A549 (cell line): ENCODE measurements around the gene EIF2B1. TPM values are rescaled to one million over a fixed set of nuclear protein-coding genes. Genes with fewer than 3 reads are reported as not detected.

Experiments used
- ATAC-seq, 2 experiments: fragments of 200-7000 bp in 1 of 2; fragments of >200 bp in 1 of 2; cut with Nextera tagmentation in 1 of 2; cut with Tn5 transposase in 1 of 2; 3 replicates each; pipeline versions ENCODE4 v1.8.0 to v1.9.1; 2018 to 2020; ENCODE audit warnings: mild to moderate bottlenecking in 1 of 2, moderate library complexity in 1 of 2
- CTCF ChIA-PET: fragments of 300-600 bp; sonication (Branson Sonifier 250); formaldehyde crosslinking; extraction: SDS; loops from one replicate; lab custom pipeline; 2021; ENCODE audit warnings: antibody characterized with exemption, inconsistent platforms; lab: Yijun Ruan, JAX
- POLR2A ChIA-PET: fragments of 350-600 bp; formaldehyde crosslinking; extraction: SDS; loops from one replicate; lab custom pipeline; 2021; ENCODE audit warnings: antibody characterized with exemption, inconsistent platforms; lab: Yijun Ruan, JAX
- DNase-seq, 2 experiments: peaks; one replicate each; pipeline versions ENCODE4 v3.0.0 to v3.0.0-alpha.2; 2011 to 2016; ENCODE audit warnings: low read depth in 1 of 2, low spot score in 1 of 2
- FAIRE-seq: peaks from 2 replicates; lab custom pipeline; 2011; peaks lifted over from hg19 to GRCh38; lab: Jason Lieb, UNC
- H3K27ac ChIP-seq, 2 experiments: fragments of >200 bp; sonication (Bioruptor Twin); formaldehyde crosslinking; 3 replicates each; pipeline ENCODE4 v1.5.1; 2016 to 2017
- H3K4me1 ChIP-seq: fragments of >200 bp; sonication (Bioruptor Twin); formaldehyde crosslinking; 3 replicates; pipeline ENCODE4 v1.6.1; 2016
- H3K4me2 ChIP-seq: fragments of >200 bp; sonication (Bioruptor Twin); formaldehyde crosslinking; 3 replicates; pipeline ENCODE4 v1.6.1; 2016
- H3K4me3 ChIP-seq: fragments of >200 bp; sonication (Bioruptor Twin); formaldehyde crosslinking; 3 replicates; pipeline ENCODE4 v1.5.1; 2016
- H3K9me3 ChIP-seq: fragments of >200 bp; sonication (Bioruptor Twin); formaldehyde crosslinking; 3 replicates; pipeline ENCODE4 v1.6.1; 2016
- CBX2 ChIP-seq: fragments of 200-600 bp; sonication (generic); IDR thresholded peaks from 2 replicates; pipeline ENCODE4 v1.6.1; 2016; ENCODE audit warnings: low read depth, mild to moderate bottlenecking, borderline replicate concordance
- CEBPB ChIP-seq, 2 experiments: fragments of >200 bp in 1 of 2; sonication (Bioruptor Twin) in 1 of 2; formaldehyde crosslinking in 1 of 2; IDR thresholded peaks; 2 replicates each; pipeline ENCODE4 v1.6.1; 2012 to 2016
- CTCF ChIP-seq: fragments of >200 bp; sonication (Bioruptor Twin); formaldehyde crosslinking; IDR thresholded peaks from 3 replicates; pipeline ENCODE4 v1.5.1; 2016
- FOXS1 ChIP-seq: fragments of 250-450 bp; sonication (Bioruptor Pico); IDR thresholded peaks from 2 replicates; pipeline ENCODE4 v1.5.0; 2020; ENCODE audit warnings: mild to moderate bottlenecking, moderate library complexity
- GATA3 ChIP-seq: IDR thresholded peaks from 2 replicates; pipeline ENCODE4 v1.6.1; 2012; ENCODE audit warnings: borderline replicate concordance
- HOXB5 ChIP-seq: fragments of 250-450 bp; sonication (Bioruptor Pico); IDR thresholded peaks from 2 replicates; pipeline ENCODE4 v1.5.0; 2020; ENCODE audit warnings: mild to moderate bottlenecking, moderate library complexity
- KDM1A ChIP-seq: fragments of 200-600 bp; sonication (generic); IDR thresholded peaks from 2 replicates; pipeline ENCODE4 v1.6.1; 2016; ENCODE audit warnings: low read depth, mild to moderate bottlenecking
- KDM5A ChIP-seq: fragments of 200-600 bp; sonication (generic); IDR thresholded peaks from 2 replicates; pipeline ENCODE4 v1.6.1; 2016; ENCODE audit warnings: antibody characterized with exemption, mild to moderate bottlenecking
- MAZ ChIP-seq: fragments of 150-350 bp; IDR thresholded peaks from 2 replicates; pipeline ENCODE4 v1.6.1; 2014; ENCODE audit warnings: antibody characterized with exemption, low read depth, low read length, borderline replicate concordance
- NFE2L2 ChIP-seq: fragments of 150-350 bp; conservative IDR thresholded peaks from 2 replicates; pipeline ENCODE4 v1.6.1; 2014; ENCODE audit warnings: low read length
- NPAS2 ChIP-seq: fragments of 250-450 bp; sonication (Bioruptor Pico); IDR thresholded peaks from 2 replicates; pipeline ENCODE4 v1.8.0; 2022; ENCODE audit warnings: mild to moderate bottlenecking, moderate library complexity, borderline replicate concordance
- NR3C1 ChIP-seq: fragments of >200 bp; sonication (Bioruptor Twin); formaldehyde crosslinking; IDR thresholded peaks from 3 replicates; pipeline ENCODE4 v1.6.1; 2017
- POLR2AphosphoS2 ChIP-seq: conservative IDR thresholded peaks from 2 replicates; pipeline ENCODE4 v1.6.1; 2012; ENCODE audit warnings: low read length, improper control_type of control experiment, inconsistent platforms
- RARB ChIP-seq: fragments of 250-450 bp; sonication (Bioruptor Pico); IDR thresholded peaks from 2 replicates; pipeline ENCODE4 v1.8.0; 2021; ENCODE audit warnings: mild to moderate bottlenecking, moderate library complexity
- RCOR1 ChIP-seq: fragments of 150-350 bp; IDR thresholded peaks from 2 replicates; pipeline ENCODE4 v1.6.1; 2014; ENCODE audit warnings: antibody characterized with exemption, low read length, low read depth
- REST ChIP-seq: fragments of 200-600 bp; sonication (generic); IDR thresholded peaks from 2 replicates; pipeline ENCODE4 v1.6.1; 2016; ENCODE audit warnings: antibody characterized with exemption, mild to moderate bottlenecking, moderate library complexity
- RFX5 ChIP-seq: fragments of 450-650 bp; IDR thresholded peaks from 2 replicates; pipeline ENCODE4 v1.7.1; 2014; ENCODE audit warnings: antibody characterized with exemption, mild to moderate bottlenecking, moderate library complexity
- SMC3 ChIP-seq: fragments of >200 bp; sonication (Bioruptor Twin); formaldehyde crosslinking; IDR thresholded peaks from 3 replicates; pipeline ENCODE4 v1.6.1; 2018; ENCODE audit warnings: inconsistent platforms
- SREBF2 ChIP-seq: fragments of 450-650 bp; IDR thresholded peaks from 2 replicates; pipeline ENCODE4 v1.6.1; 2014; ENCODE audit warnings: mild to moderate bottlenecking, moderate library complexity
- ZC3H11A ChIP-seq: fragments of 450-650 bp; IDR thresholded peaks from 2 replicates; pipeline ENCODE4 v1.6.1; 2014; ENCODE audit warnings: antibody characterized with exemption, mild to moderate bottlenecking
- WGBS: methylation state at CpG from one replicate; pipeline ENCODE4 v1.1.6; 2017; ENCODE audit errors: missing lambda C conversion rate; 5-methylcytosine and 5-hydroxymethylcytosine counted together
- polyA plus RNA-seq, 4 experiments: library from polyadenylated mRNA; depleted of rRNA in 3 of 4; stranded (reverse); fragments of >200 nt; fragmentation: RNase III in 1 of 4; extraction: RNeasy Plus Mini Kit Qiagen cat#74134 plus additional on column Dnase treatment in 1 of 4; gene quantifications; 2 replicates in 3 of 4; 3 replicates in 1 of 4; pipeline ENCODE4 v1.2.3, GENCODE V29; 2011 to 2017
- TF ChIP-seq, protein P1 (sequence below): fragments of 450-650 bp; IDR thresholded peaks from 2 replicates; pipeline ENCODE4 v1.6.1; 2014; ENCODE audit warnings: antibody characterized with exemption
- TF ChIP-seq, protein P2 (sequence below): fragments of >200 bp; sonication (Bioruptor Twin); formaldehyde crosslinking; IDR thresholded peaks from 3 replicates; pipeline ENCODE4 v1.6.1; 2016

Gene EIF2B1
- polyA plus RNA-seq, 2 of the 4 experiments (the other 2 are of a cell fraction) = 35.7 to 55.1 TPM

- CTCF ChIA-PET = no interaction called here
- TF ChIP-seq CEBPB (IDR thresholded peaks at IDR 0.05) (no peak), NPAS2 (CRISPR knock-in tag) (no peak), SREBF2 (no peak), REST (no peak), NFE2L2 (no peak), RARB (CRISPR knock-in tag) (no peak)
Measured at GRCh38 chr12:123599310-123599709, 34.2 kb downstream of the EIF2B1 start.

GRCh38 chr12:123598522-123598921 is 35.0 kb downstream of the EIF2B1 start:
- Histone ChIP-seq H3K4me2 (no peak overlapping the region), H3K4me3 (no peak overlapping the region), H3K27ac (no peak overlapping the region), H3K4me1 (peaks cover 25% of the 10 kb centered on the region), H3K9me3 (no peaks in the 10 kb centered on the region)
- no peak for TF ChIP-seq KDM1A
- no peak for TF ChIP-seq RCOR1
- TF ChIP-seq, protein P1, sequence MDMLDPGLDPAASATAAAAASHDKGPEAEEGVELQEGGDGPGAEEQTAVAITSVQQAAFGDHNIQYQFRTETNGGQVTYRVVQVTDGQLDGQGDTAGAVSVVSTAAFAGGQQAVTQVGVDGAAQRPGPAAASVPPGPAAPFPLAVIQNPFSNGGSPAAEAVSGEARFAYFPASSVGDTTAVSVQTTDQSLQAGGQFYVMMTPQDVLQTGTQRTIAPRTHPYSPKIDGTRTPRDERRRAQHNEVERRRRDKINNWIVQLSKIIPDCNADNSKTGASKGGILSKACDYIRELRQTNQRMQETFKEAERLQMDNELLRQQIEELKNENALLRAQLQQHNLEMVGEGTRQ = no peak
- no peak for TF ChIP-seq FOXS1
- TF ChIP-seq GATA3 = no peak
- TF ChIP-seq RFX5 = no peak
- TF ChIP-seq CBX2 = no peak
- TF ChIP-seq HOXB5 (CRISPR knock-in tag) = no peak
- no peak for TF ChIP-seq POLR2AphosphoS2
- no peak for TF ChIP-seq ZC3H11A
- TF ChIP-seq NFE2L2 = no peak
- no peak for TF ChIP-seq NR3C1
- TF ChIP-seq, protein P2, sequence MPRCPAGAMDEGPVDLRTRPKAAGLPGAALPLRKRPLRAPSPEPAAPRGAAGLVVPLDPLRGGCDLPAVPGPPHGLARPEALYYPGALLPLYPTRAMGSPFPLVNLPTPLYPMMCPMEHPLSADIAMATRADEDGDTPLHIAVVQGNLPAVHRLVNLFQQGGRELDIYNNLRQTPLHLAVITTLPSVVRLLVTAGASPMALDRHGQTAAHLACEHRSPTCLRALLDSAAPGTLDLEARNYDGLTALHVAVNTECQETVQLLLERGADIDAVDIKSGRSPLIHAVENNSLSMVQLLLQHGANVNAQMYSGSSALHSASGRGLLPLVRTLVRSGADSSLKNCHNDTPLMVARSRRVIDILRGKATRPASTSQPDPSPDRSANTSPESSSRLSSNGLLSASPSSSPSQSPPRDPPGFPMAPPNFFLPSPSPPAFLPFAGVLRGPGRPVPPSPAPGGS = no peak
- no peak for TF ChIP-seq MAZ
- no peak for TF ChIP-seq KDM5A
- no peak for TF ChIP-seq CTCF
- no peak for TF ChIP-seq RARB (CRISPR knock-in tag)
- no peak for TF ChIP-seq SMC3
- POLR2A ChIA-PET = no interaction called here
- CTCF ChIA-PET = interaction anchor here (1.1 kb wide), 1 partner anchor 15 kb away, joined by 5 read pairs; no protein-coding TSS in a partner anchor
- 83% methylated on average over 3 of the region's 3 CpGs for WGBS
- FAIRE-seq (no peak), DNase-seq (no peak), ATAC-seq (no peak)

More at GRCh38 chr12:123599310-123599709, 34.2 kb downstream of the EIF2B1 start:
- FAIRE-seq = no peak
- no peak overlapping the region for H3K4me3 ChIP-seq
- WGBS = 93% methylated on average over 1 of the region's 1 CpG
- DNase-seq = no peak
- H3K4me1 ChIP-seq = peaks cover 30% of the 10 kb centered on the region
- H3K9me3 ChIP-seq = no peaks in the 10 kb centered on the region
- H3K27ac ChIP-seq = no peak overlapping the region
- ATAC-seq = no peak
- H3K4me2 ChIP-seq = no peak overlapping the region
- POLR2A ChIA-PET = no interaction called here
